Measurements from ENCODE around the gene HMGN4.
"Not testable (repeated sequence)": the region's sequence is repeated elsewhere in the genome, so short reads cannot be mapped to it uniquely, and the experiment has no call there.

The HMGN4 gene

DNA sequence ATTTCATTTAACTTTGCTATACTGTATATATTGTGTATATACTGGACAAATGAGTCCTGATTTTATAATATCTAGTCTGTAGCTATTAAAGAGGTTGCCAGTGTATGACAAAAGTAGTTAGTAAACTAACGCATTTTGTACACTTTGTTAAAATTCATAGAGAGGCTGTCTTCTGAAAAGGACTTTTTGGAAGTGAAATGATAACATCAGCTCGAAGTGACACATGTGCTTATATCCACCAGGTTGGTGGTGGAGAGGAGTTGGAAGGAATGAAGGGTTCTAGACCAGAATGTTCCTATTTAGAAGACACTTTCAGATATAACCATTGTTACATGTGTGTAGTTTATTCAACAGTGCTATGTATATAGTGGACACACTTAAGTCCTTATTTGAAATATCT is 13.9 kb upstream of the HMGN4 start:
- not testable (repeated sequence) for FAIRE-seq

DNA sequence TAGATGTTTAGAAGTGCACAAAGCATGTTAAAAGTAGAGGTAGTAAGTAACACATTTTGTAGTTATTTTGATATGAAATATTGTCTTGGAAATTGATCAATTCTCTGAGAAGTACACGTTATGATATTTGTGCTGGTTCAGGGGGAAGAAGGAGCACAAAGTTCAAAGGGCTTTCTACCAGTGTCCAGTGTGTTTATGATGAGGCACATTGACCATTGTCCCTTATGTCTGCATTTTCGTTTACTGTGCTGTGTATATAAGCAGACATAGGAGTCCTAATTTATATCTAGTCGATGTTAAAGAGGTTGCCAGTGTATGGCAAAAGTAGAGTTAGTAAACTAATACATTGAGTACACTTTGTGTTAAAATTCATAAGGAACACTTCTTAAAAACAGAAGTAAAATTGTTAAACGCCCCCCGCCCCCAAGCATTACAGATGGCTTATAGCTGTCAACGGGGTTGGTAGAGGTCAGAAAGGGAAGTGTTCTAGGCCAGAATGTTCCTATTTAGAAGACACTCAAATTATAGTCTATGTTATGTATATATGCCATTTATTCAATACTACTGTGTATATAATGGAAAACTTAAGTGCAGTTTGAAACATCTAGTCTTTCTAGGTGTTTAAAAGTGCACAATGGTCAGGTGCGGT is 13.3 kb upstream of the HMGN4 start:
- no peak for FAIRE-seq

DNA sequence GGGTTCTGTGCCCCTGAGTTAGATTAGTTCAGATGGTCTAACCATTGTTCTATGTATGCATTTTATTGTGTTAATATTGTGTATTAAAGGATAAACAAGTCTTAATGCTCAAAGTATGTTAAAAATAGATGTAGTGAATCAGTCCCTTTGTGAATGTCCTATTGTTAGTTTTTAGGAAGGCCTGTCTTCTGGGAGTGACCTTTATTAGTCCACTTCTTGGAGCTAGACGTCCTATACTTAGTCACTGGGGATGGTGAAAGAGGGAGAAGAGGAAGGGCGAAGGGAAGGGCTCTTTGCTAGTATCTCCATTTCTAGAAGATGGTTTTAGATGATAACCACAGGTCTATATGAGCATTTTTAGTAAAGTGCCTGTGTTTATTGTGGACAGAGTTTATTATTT is 12.3 kb upstream of the HMGN4 start:
- no peak for FAIRE-seq

DNA sequence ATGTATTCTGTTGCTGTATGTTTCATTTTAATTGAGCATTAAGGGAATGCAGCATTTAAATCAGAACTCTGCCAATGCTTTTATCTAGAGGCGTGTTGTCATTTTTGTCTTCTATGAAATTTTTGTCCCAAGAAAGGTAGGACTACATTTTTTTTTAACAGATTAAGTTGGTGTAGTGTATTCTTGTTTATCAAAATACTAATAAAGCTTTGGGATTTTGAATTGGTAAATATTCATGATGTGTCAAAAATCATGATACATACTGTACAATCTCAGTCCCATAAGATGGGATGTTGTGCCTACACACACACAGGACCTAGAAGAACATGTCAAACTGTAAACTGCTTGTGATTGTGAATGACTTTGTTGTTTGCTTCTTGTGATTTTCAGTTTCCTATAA is 11.2 kb upstream of the HMGN4 start:
- FAIRE-seq = no peak

DNA sequence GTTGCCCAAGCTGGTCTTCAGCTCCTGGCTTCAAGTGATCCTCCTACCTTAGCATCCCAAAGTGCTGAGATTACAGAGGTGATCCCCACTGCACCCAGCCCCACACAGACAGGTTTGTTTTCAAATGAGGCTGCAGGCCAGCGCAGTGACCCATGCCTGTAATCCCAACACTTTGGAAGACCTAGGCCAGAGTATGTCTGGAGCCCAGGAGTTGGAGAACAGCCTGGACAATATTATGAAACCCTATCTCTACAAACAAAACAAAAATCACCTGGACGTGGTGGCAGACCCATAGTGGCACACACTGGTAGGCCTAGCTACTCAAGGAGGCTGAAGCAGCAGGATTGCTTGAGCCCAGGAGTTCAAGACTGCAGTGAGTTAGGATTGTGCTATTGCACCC is 8.0 kb upstream of the HMGN4 start:
- no peak for FAIRE-seq

DNA sequence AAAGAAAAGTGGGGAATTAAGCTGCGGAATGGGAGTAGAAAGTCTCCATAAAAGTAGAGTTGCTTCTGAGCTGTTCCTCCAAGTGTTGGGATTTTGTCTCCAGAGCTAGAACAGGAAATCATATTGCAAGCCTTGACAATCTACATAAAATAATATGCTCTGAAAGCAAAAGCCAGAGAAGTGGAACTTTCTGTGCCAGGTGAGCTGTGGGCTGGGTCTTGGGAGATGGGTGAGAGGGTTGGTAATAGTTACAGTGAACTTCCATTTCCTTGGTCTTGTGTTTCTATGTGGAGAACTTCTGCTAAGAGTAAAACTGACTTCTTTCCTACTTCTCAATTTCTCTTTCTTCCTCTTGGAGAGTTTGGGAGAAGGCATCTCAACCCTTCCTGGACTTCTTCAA is 6.3 kb upstream of the HMGN4 start:
- no peak for FAIRE-seq

DNA sequence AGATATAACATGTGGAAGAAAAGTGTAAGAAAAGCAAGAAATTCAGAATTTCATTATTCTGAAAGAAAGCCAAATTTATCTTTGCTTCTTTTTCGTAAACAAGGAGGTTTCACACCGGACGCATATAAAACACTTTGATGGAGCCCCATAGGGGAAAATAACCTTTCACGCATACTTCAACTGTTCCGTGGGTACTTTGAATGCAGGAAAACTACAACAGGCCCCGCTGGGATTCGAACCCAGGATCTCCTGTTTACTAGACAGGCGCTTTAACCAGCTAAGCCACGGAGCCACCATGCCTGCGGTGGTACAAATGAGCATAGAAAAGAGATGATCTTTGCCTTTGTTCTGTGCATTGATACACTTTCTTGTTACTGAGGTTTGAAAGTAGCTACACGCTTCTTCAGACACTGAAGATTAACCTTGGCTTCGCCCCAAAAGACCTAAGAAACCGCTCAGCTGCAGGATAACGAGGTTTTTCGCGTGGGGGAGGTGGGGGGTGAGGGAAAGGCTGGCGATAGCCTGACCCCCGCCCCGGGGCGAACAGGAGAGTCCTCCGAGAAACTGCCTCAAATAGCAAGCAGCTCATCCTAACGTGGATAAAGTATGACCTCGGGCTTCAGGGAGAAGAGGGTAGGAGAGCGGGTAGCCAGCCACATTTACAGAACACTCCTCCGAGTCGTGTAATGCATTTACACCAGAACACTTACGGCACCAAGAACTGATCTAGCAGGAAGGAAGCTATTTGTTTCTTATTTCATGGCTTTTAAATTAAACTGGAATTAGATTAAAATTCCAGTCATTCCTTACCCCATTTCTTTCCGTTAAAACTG is 5.3 kb upstream of the HMGN4 start:
- FAIRE-seq = peak; percentile 93

DNA sequence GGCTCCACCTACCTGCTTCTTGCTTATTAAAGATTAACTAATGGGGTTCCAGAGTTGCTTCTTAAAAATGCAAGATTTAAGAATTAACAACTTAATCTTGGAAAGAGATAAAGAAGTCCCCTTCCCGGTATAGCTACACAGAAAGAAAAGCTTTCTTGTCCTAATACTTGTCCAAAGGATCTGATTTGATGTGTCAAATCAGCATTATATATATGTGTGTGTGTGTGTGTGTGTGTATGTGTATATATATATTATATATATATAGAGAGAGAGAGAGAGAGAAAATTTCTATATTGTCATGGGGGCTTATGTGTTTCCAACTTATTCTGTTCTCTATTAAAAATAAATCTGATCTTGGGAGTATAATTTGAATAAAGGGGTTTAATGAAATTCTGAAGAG is 4.6 kb upstream of the HMGN4 start:
- FAIRE-seq = no peak

DNA sequence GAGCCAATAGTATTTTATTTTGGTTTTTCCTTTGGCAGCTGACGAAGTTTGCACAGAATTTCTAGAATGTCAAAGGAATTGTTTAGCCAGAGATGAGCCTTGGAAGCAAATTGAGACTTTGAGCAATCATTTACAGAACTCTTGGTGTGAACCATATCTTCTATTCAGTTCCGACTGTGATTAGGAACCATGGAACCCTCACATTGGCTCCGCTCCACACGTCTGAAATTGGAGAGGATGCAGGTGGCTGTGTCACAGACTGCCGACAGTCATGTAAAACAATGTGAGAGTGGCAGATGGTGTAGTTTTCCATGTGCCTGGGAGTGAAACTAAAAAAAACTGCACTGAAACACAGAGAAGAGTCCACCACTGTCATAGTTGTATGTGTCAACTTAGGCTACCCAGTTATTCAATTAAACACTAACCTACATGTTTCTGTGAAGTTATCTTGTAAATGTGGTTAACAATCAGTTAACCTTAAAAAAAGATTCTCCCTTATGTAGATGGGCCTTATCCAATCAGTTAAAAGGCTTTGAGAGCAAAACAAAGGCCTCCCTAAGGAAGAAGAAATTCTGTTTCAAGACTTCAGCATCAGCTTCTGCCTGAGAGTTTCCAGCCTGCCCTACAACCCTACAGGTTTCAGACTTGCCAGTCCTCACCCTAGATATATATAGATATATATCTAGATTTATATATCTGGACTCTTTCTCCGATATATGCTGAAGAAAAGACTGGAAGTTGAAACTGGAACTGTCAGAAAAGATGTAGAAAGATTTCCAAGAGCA is 3.3 kb upstream of the HMGN4 start:
- FAIRE-seq = no peak

DNA sequence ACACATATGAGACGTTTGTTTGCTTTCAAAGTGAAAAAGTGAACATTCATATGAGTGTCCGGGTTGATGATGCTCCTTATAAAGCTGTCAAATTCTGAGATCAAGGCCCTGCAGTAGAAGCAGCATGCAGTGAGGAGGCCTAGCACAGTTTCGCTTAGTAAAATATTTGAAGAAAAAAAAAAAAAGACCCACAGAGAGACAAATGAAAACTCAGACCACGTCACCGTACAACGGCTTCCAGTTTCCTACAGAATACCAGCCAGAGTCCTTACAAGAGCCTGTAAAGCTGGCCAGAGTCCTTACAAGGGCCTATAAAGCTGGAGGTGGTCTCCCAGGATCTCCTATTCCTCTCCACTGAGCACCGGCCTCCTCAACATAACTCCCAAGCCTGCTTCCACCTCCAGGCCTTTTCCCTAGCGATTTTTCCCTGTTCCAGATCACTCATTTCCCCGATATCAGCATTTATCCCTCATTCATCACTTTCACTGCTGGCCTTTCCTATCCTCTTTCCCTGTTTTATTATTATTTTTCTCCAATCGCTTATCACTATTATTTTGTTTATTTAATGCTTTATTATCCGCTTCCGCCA is 1.5 kb upstream of the HMGN4 start:
- peak; percentile 56 for FAIRE-seq

DNA sequence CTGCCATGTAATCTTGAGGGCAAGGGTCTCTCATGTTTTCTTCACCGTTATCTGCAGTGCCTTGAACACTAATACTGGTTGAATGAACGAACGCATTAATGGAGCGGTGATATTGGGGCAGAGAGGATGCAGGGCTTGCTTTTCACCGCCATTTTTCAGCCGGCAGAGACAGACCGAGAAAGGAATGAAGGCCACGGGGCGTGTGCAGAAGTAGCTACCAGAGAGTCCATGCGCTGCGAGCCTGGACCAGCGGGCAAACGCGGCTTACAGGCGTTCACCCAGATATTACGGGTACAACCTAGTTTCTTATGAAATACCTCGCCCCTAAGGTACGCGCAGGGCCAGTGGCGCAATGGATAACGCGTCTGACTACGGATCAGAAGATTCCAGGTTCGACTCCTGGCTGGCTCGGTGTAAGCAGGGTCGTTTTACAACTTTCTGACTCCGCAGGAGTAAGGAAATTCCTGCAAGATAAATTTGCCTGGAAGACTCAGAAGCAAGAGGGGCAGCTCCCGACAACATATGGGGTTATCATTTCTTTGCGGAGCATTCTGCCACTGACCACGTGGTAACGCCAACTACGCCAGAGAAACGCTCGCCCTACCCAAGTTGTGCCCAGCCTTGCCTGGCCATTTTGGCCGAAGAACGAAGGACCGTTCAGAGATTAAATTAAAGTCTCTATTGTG is 863 bp upstream of the HMGN4 start:
- FAIRE-seq = peak; percentile 93

DNA sequence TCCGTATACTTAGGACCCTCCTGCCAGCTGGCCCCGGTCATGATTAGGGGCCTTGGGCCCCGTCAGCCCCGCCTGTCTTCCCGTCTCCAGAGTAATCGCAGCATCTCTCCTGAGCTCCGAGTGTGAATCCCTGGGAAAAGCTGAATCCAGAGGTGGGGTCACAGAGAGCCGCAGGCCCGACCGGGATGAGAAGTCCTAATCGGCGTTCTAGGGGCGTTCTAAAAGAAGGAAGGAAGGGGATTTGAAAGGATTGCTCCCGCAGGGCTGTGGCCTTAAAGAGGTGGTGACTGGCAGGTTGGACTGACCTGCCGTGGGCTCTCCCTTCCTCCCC is 371 bp downstream of the HMGN4 start:
- FAIRE-seq = no peak

DNA sequence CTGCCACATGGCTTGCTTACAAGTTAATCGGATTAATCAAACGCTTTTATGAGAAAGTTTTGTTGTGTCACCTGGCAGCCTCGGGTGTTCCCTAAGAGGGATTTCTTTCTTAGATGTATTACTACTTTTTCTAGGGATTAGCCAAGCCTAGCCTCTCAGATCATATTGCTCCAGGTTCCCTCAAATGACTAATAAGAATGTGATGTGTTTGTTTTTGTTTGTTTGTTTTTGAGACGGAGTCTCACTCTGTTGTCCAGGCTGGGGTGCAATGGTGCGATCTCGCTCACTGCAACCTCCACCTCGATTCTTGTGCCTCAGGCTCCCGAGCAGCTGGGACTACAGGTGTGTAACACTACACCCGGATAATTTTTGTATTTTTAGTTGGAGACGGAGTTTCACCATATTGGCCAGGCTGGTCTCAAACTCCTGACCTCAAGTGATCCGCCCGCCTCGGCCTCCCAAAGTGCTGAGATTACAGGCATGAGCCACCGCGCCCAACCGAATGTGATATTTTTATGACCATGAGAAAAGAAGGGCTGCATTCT is 977 bp downstream of the HMGN4 start:
- FAIRE-seq = no peak

DNA sequence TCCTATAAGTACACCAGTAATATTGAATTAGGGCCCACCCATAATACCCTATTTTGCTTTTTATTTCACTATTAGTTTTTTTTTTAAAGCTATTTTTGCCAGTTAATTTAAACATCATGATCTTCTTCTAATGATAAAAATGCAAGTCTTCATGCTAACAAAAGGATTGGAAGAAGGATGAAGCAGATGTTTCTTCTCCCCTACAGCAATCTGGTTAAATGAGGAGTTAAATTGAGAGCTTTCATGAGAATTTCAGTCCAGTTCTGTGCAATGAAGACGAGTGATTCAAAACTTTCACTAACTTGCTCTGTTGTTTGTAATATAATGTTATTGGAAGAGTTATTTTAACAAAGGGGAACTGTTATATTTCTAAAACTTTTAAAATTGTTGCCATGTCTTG is 3.4 kb downstream of the HMGN4 start:
- FAIRE-seq = no peak

DNA sequence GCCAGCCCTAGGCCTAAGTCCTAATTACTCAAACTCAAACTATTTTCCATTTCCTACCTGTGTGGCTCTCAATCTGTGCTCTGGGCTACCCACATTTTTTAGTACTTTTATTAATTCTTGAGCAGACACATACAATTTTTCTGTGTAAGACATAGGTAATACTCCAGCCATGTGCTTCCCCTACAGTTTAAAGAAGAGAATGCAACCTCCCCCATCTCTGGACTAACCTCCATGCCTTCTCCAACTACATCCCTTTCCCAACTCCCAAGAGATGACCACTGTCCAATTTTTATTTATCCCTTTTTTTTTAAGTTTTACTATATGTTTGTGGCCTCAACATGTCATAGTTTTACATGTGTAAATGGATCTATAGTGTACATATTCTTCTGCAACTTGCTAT is 5.8 kb downstream of the HMGN4 start:
- peak; percentile 51 for FAIRE-seq

DNA sequence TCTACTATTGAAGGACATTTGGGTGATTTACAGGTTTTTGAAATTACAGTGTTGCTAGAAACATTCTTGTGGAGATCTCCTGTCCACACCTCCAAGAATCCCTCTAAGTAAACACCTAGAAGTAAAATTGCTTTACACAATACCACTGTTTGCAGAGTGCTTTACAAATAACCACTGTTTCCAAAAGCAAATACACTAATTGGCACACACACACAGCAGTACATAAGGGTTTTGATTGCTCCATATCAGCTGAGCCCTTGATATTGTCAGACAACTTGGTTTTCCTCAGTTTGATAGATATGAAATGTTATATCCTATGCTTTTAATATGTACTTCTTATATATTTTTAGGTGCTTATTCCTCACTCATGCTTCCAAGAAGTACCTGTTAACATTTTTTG is 6.3 kb downstream of the HMGN4 start:
- no peak for FAIRE-seq

DNA sequence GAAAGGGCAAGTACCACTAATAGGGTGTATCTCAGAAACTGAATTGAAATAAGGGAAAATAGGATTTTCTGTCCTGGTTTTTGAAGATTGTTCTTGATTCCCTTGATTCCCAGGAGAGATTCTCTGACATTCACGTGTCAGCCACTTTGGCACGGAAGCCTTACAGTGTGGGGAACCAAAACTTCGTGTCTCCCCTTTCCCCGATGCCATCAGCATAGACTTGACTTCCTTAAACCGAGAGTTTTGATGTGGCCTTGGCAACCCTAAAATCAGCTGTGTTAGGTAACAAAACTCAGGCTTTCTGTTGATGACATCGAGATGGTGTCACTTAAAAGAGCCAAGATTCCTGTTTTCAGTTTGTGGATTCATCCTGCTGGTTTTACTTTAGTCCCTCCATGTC is 7.5 kb downstream of the HMGN4 start:
- no peak for FAIRE-seq

DNA sequence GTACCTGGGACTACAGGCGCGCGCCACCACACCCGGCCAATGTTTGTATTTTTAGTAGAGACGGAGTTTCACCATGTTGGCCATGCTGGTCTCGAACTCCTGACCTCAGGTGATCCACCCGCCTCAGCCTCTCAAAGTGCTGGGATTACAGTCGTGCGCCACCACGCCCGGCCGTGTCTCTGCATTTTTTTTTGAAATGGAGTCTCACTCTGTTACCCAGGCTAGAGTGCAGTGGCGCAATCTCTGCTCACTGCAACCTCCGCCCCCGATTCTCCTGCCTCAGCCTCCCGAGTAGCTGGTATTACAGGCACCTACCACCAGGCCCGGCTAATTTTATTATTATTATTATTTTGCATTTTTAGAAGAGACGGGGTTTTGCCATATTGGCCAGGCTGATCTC is 9.2 kb downstream of the HMGN4 start:
- not testable (repeated sequence) for FAIRE-seq

DNA sequence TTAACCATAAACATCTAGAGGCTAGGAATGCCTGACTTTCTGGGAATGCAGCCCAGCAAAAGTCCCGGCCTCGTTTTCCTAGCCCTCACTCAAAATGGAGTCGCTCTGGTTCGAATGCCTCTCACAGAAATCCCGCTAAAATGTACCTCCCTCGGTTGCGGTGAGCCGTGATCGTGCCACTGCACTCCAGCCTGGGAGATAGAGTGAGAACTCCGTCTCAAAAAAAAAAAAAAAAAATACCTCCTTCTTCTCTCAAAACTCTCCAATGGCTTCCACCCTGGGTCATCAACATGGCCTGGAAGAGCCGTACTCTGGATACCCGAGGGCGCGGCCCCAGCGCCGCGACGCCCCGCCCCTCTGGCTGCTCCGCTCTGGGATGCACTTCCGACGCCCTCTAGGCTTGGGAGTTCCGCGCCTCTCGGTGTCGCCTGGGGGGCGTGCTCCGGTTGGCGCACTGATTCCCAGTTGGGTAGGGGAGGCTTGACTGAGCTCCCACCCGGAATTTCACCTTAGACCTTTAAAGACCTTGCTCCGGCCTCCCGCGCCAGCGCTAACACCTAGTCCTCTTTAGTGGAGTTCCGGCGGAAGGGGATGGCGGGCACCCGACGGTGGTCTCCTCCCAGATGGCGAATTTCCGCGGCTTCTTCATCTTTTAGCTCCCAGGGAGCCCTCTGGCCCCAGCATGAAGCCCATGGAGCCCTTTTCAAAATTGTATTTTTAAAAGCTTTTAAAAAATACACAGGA is 12.3 kb downstream of the HMGN4 start:
- FAIRE-seq = no peak

DNA sequence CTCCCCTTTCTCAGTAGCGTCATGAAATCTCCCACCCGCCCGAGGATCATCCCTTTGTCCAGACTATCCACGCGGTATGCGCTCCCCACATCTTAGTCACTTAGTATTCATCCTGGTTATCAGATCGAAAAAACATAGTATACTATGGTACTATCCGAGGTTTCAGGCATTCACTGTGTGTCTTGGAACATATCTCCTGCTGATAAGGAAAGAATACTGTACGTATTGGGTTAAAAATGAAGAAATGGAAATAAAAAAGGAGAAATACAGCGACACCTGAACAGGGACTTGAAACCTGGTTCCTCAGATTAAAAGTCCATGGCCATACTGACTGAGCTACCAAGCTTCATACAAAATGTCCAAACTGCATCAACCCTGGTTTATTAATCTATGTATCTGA is 14.0 kb downstream of the HMGN4 start:
- FAIRE-seq = no peak

DNA sequence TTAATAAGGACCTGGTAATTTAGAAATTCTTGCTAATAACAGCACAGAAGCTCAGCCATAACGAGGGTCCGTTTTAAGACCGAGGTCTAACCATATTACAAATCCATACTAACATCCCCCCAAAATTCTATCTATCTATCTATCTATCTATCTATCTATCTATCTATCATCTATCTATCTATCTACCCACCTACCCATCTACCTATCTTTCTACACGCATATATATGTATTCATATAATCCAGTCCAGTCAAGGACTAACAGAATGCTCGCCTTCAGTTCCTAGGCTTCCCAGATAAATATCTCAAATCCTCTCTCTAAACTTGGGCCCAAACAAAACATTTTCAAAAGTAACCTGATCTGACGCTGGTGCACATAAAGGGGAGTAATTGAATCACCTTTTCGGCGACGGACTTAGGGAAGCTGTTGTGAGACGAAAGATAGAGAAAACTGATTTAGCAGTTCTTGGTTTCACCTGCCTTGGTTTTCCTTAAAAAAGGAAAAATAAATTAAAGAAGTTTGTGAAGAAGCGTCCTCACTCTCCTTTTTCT is 14.5 kb downstream of the HMGN4 start:
- FAIRE-seq = no peak

DNA sequence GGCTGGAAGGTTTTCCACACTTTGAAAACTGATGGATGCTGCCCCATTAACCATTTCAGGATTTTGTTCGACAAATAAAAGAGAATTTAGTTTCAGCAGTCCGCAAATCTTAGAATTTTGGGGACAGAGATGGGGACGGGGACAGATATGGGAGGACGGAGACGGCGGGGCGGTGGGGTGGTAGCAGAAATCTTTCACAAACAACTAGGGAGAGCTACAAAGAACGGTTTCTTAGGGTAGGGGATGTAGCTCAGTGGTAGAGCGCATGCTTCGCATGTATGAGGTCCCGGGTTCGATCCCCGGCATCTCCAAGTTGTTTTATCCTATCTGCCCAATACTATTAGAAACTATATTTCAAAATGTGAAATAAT is 15.1 kb downstream of the HMGN4 start:
- FAIRE-seq = no peak

Data from G401.6 (cell line).